Panc1 (cell line): ENCODE measurements around the gene PRPF39.

ENCODE experiments used
- CTCF ChIP-seq: fragments of 450-650 bp; IDR thresholded peaks from 2 replicates; pipeline ENCODE4 v1.5.1; 2017; ENCODE audit warnings: mild to moderate bottlenecking
- REST ChIP-seq, 2 experiments: IDR thresholded peaks; 2 replicates each; pipeline ENCODE4 v1.6.1; 2011 to 2012; ENCODE audit warnings: low read depth in 2 of 2, control low read depth in 1 of 2, low read length in 1 of 2, mild to moderate bottlenecking in 1 of 2, moderate library complexity in 1 of 2; ENCODE audit not compliant: insufficient read depth in 1 of 2
- TCF7L2 ChIP-seq: IDR thresholded peaks from 2 replicates; pipeline ENCODE4 v1.6.1; 2011; ENCODE audit warnings: mild to moderate bottlenecking, low read depth, low read length, inconsistent platforms

GRCh38 chr14:45060551-45060950 lies 23.4 kb upstream of the PRPF39 start:
- TF ChIP-seq CTCF = no peak
- no peak for TF ChIP-seq TCF7L2
- TF ChIP-seq REST (IDR thresholded peaks at IDR 0.05; ENCODE audit: insufficient read depth in 1 of 2, low read depth in 2 of 2, low read length in 1 of 2) = no peak
